Measurements from ENCODE around the gene PLD2.

GRCh38 chr17:4808378-4808767 lies 1.4 kb downstream of the PLD2 start:
- TF ChIP-seq TAF1 (IDR thresholded peaks at IDR 0.05; ENCODE audit: borderline replicate concordance, low read depth, low read length) (no peak), POLR2AphosphoS5 (IDR thresholded peaks at IDR 0.05; ENCODE audit: low read depth, low read length) (no peak)
